Ecto neural progenitor cell (in vitro differentiated cells): ENCODE data around the gene CACNB2.
"Not testable (repeated sequence)": the region's sequence is repeated elsewhere in the genome, so short reads cannot be mapped to it uniquely, and the experiment has no call there.

Experiments used
- DNase-seq: peaks from one replicate; pipeline ENCODE4 v3.0.0-alpha.2; 2018; ENCODE audit warnings: low spot score

Gene CACNB2

GRCh38 chr10:18570386-18570785 lies 430.2 kb downstream of the CACNB2 start:
- not testable (repeated sequence) for DNase-seq

DNA sequence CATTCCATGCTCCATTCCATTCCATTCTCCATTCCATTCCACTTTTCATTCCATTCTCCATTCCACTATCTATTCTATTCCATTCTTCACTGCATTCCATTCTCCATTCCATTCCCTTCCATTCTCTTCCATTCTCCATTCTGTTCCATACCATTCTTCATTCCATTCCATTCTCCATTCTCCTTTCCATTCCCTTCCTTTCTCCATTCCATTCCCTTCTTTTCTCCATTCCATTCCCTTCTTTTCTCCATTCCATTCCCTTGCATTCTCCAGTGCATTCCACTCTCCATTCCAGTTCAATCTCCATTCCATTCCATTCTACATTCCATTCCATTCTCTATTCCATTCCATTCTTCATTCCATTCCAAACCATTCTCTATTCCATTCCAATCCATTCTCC lies 430.9 kb downstream of the CACNB2 start:
- DNase-seq = no peak

- DNase-seq = no peak
Measured at GRCh38 chr10:18571780-18572179, 431.6 kb downstream of the CACNB2 start.

DNA sequence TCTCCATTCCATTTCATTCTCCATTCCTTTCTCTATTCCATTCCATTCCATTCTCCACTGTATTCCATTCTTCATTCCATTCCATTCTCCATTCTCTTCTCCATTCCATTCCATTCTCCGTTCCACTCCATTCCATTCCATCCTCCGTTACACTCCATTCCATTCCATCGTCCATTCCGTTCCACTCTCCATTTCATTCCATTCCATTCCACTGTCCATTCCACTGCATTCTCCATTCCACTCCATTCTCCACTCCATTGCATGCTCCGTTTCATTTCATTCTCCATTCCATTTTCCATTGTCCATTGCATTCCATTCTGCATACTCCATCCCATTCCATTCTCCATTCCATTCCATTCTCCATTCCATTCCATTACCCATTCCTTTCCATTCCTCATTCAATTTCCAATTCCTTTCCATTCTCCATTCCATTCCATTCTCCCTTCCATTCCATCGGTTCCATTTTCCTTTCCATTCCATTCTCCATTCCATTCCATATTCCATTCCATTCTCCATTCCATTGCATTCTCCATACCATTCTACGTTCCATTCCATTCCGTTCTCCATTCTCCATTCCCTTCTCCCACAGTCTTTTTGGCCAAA lies 432.8 kb downstream of the CACNB2 start:
- DNase-seq = no peak

GRCh38 chr10:18576586-18576985 lies 436.4 kb downstream of the CACNB2 start:
- no peak for DNase-seq

DNA sequence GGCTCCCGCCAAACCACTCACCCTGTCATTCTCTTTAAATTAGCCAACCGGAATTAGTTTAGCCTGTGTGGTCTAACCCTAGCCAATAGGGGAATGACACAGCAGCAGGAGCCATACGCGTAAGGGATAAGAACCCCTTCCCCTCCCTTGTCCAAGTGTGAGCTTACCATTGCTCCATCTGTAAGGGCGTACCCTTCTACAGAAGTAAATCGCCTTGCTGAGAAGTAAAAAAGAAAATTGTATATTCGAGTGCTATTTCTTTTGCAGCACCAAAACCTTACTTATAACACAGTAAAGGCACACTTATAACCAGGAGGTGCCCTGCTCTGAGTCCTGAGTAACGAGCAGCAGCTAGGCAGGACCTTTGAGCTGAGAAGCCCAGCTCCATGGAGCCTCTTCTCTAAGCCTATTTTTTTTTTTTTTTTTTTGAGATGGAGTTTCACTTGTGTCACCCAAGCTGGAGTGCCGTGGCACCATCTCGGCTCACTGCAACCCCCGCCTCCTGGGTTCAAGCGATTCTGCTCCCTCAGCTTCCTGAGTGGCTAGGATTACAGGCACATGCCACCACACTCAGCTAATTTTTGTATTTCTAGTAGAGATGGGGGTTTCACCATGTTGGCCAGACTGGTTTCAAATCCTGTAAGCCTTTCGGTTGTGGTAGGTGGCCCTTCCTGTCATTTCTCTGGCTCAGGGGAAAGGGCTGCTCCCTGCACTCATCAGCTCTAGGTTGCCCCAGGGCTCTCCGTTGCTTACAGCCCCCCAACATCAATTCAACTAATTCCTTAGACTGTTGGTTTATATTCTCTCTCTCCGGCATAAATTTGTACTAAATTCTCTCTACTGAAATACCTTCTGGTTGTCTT lies 437.8 kb downstream of the CACNB2 start:
- no peak for DNase-seq

- no peak for DNase-seq
Measured at GRCh38 chr10:18582803-18583202, 442.6 kb downstream of the CACNB2 start.

DNA sequence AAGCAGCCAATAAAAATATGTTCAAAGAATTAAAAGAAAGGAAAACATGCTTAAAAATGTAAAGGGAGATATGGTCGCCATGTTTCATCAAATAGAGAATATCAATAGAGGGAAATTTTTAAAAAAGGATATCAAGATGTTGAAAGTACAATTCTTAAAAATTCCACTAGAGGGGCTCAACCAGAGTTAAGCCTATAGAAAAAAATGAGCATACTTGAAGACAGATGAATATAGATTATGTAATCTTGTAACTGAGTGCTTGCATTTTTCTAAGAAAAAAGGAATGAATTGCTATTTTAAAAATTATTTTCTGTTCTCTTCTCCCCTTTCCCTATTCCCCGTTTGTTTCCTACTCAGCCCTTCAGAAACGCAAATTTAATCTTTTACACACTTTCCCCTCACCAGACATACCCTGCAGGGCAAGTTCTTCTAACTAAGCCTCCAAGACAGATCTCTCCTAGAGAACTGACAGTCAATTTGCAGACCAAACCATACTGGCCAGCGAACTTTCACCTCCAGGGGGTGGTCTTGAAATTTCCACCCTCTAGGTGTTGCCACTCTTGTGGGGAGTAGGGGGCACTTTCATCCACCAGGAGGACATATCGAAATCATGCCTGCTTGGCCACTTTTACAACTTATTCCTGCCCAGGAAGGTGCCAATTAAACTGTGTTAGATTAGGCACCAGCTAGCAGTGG lies 443.5 kb downstream of the CACNB2 start:
- no peak for DNase-seq

GRCh38 chr10:18586637-18587036 lies 446.4 kb downstream of the CACNB2 start:
- not testable (repeated sequence) for DNase-seq

GRCh38 chr10:18591141-18591540 lies 450.9 kb downstream of the CACNB2 start:
- DNase-seq = not testable (repeated sequence)
